Natural killer cell (primary cell): Measurements from ENCODE around the gene SLC7A7. TPM values are rescaled to one million over a fixed set of nuclear protein-coding genes. Genes with fewer than 3 reads are reported as not detected.
A peak's percentile ranks its signal among the peaks of the same experiment; 100 is the strongest.
"Not testable (repeated sequence)": the region's sequence is repeated elsewhere in the genome, so short reads cannot be mapped to it uniquely, and the experiment has no call there.

ENCODE experiments used
- ATAC-seq, 3 donors: fragments of 150-1000 bp in 2 of 3; fragments of 200-7000 bp in 1 of 3; cut with Tn5 transposase; 1 replicate in 1 of 3; 2 replicates in 2 of 3; pipeline ENCODE4 v1.10.0; 2021; ENCODE audit warnings: mild to moderate bottlenecking in 2 of 3, moderate library complexity in 2 of 3
- DNase-seq, 2 donors: peaks; one replicate each; pipeline versions ENCODE4 v3.0.0 to v3.0.0-alpha.2; 2013 to 2021; ENCODE audit warnings: mixed read lengths in 1 of 2
- H3K27ac ChIP-seq: one replicate; pipeline ENCODE4 v1.5.1; 2013; ENCODE audit warnings: mild to moderate bottlenecking, low read length
- H3K27me3 ChIP-seq: one replicate; pipeline ENCODE4 v1.6.1; 2013; ENCODE audit warnings: low read length; ENCODE audit not compliant: control insufficient read depth, insufficient read depth
- H3K36me3 ChIP-seq: one replicate; pipeline ENCODE4 v1.6.1; 2013; ENCODE audit warnings: low read length; ENCODE audit not compliant: control insufficient read depth, insufficient read depth
- H3K4me1 ChIP-seq: one replicate; pipeline ENCODE4 v1.6.1; 2013; ENCODE audit warnings: low read length; ENCODE audit not compliant: control insufficient read depth, insufficient read depth
- H3K4me3 ChIP-seq: one replicate; pipeline ENCODE4 v1.5.1; 2013; ENCODE audit warnings: low read length
- H3K9me3 ChIP-seq: one replicate; pipeline ENCODE4 v1.6.1; 2013; ENCODE audit warnings: low read length; ENCODE audit not compliant: control insufficient read depth, insufficient read depth
- H3K27ac Mint-ChIP-seq, 2 donors: one replicate each; pipeline ENCODE4 v1.8.0; 2022; ENCODE audit warnings: mild to moderate bottlenecking in 2 of 2, mixed read lengths in 2 of 2, moderate library complexity in 1 of 2
- H3K27me3 Mint-ChIP-seq, 2 donors: one replicate each; pipeline ENCODE4 v1.8.0; 2022; ENCODE audit warnings: low read depth in 2 of 2, mixed read lengths in 2 of 2
- H3K36me3 Mint-ChIP-seq: one replicate; pipeline ENCODE4 v1.8.0; 2022; ENCODE audit warnings: mixed read lengths
- H3K4me1 Mint-ChIP-seq, 2 donors: one replicate each; pipeline ENCODE4 v1.8.0; 2022; ENCODE audit warnings: mixed read lengths in 2 of 2
- H3K4me3 Mint-ChIP-seq: one replicate; pipeline ENCODE4 v1.8.0; 2022; ENCODE audit warnings: mild to moderate bottlenecking, moderate library complexity, mixed read lengths
- H3K9me3 Mint-ChIP-seq, 2 donors: one replicate each; pipeline ENCODE4 v1.8.0; 2022; ENCODE audit warnings: mixed read lengths in 2 of 2
- CTCF ChIP-seq: fragments of 200-600 bp; IDR thresholded peaks from one replicate; pipeline ENCODE4 v1.8.0; 2022; ENCODE audit warnings: antibody characterized with exemption
- WGBS: methylation state at CpG from one replicate; pipeline ENCODE4 v1.1.7; 2013; ENCODE audit warnings: missing lambda C conversion rate; ENCODE audit not compliant: insufficient coverage; 5-methylcytosine and 5-hydroxymethylcytosine counted together
- intact Hi-C: fragments of 100-400 bp; cut with micrococcal nuclease; formaldehyde crosslinking; loops from one replicate; pipeline ENCODE4 v1.14.2; 2022
- total RNA-seq, 4 donors: library from RNA; stranded (reverse); fragments of 120-200 nt in 1 of 4; gene quantifications; one replicate each; pipeline versions ENCODE4 v1.2.3 to v1.2.4, GENCODE V29; 2013 to 2022

The SLC7A7 gene
- total RNA-seq, 3 donors from 2014 or later (not counting 1 experiment from before 2014, with no cell fraction given): 4.3 to 16.8 (median 9.6) TPM

GRCh38 chr14:22852599-22852939 is 37.3 kb upstream of the SLC7A7 start:
- peaks cover 0 to 7% of the 10 kb centered on the region in 2 donors for H3K4me1 Mint-ChIP-seq
- no CpG with 5 or more reads among the region's 2 CpGs for WGBS
- H3K27me3 ChIP-seq: peaks cover 28% of the 10 kb centered on the region
- H3K27me3 Mint-ChIP-seq: peaks cover 24 to 28% of the 10 kb centered on the region in 2 donors
- no peaks in the 10 kb centered on the region for H3K9me3 Mint-ChIP-seq
- H3K27ac Mint-ChIP-seq: peak overlapping the region in 1 of 2 donors; percentile 78
- DNase-seq (no peak), ATAC-seq (no peak)
- H3K4me3 Mint-ChIP-seq: no peak overlapping the region
- H3K27ac ChIP-seq: no peak overlapping the region
- TF ChIP-seq CTCF: no peak
- no peaks in the 10 kb centered on the region for H3K36me3 Mint-ChIP-seq
- H3K9me3 ChIP-seq: no peaks in the 10 kb centered on the region
- peaks cover 22% of the 10 kb centered on the region for H3K4me1 ChIP-seq
- no peaks in the 10 kb centered on the region for H3K36me3 ChIP-seq
- no peak overlapping the region for H3K4me3 ChIP-seq
- intact Hi-C loops: loop anchor here (10.0 kb wide), 2 partner anchors 378 to 538 kb away; no protein-coding TSS in a partner anchor

- H3K4me1 ChIP-seq: peaks cover 22% of the 10 kb centered on the region
- no CpG with 5 or more reads among the region's 12 CpGs for WGBS
- H3K4me3 Mint-ChIP-seq, H3K27ac Mint-ChIP-seq, H3K4me1 Mint-ChIP-seq, H3K9me3 Mint-ChIP-seq, ATAC-seq, H3K36me3 Mint-ChIP-seq, DNase-seq, H3K27ac ChIP-seq, H3K9me3 ChIP-seq, H3K36me3 ChIP-seq, H3K4me3 ChIP-seq: not testable (repeated sequence)
- H3K27me3 ChIP-seq: peaks cover 27% of the 10 kb centered on the region
- intact Hi-C loops: loop anchor here (10.0 kb wide), 2 partner anchors 377 to 537 kb away; no protein-coding TSS in a partner anchor
- H3K27me3 Mint-ChIP-seq: peaks cover 24 to 26% of the 10 kb centered on the region in 2 donors
Observed at GRCh38 chr14:22852178-22852577, 36.9 kb upstream of the SLC7A7 start.

- DNase-seq (no peak), ATAC-seq (no peak)
- Histone ChIP-seq H3K27ac (no peak overlapping the region), H3K36me3 (no peaks in the 10 kb centered on the region), H3K4me3 (no peak overlapping the region), H3K9me3 (no peaks in the 10 kb centered on the region), H3K27me3 (peaks cover 19% of the 10 kb centered on the region), H3K4me1 (peaks cover 22% of the 10 kb centered on the region)
- Mint-ChIP-seq H3K4me3 (no peak overlapping the region), H3K36me3 (no peaks in the 10 kb centered on the region), H3K27ac (no peak overlapping the region), H3K27me3 (peaks cover 20 to 30% of the 10 kb centered on the region in 2 donors), H3K9me3 (no peaks in the 10 kb centered on the region), H3K4me1 (peaks cover 0 to 11% of the 10 kb centered on the region in 2 donors)
- intact Hi-C loops: loop anchor here (10.0 kb wide), 2 partner anchors 376 to 536 kb away; no protein-coding TSS in a partner anchor
- no peak for TF ChIP-seq CTCF
- 58% methylated on average over 9 of the region's 9 CpGs for WGBS
Observed at GRCh38 chr14:22850944-22851764, 35.9 kb upstream of the SLC7A7 start.

- H3K27ac Mint-ChIP-seq: no peak overlapping the region
- WGBS: 90% methylated on average over 18 of the region's 19 CpGs
- peaks cover 0 to 11% of the 10 kb centered on the region in 2 donors for H3K4me1 Mint-ChIP-seq
- DNase-seq (no peak), ATAC-seq (no peak)
- no peak overlapping the region for H3K4me3 Mint-ChIP-seq
- Histone ChIP-seq H3K4me1 (peaks cover 22% of the 10 kb centered on the region), H3K27ac (no peak overlapping the region), H3K27me3 (peaks cover 7% of the 10 kb centered on the region), H3K9me3 (no peaks in the 10 kb centered on the region), H3K4me3 (no peak overlapping the region), H3K36me3 (no peaks in the 10 kb centered on the region)
- H3K9me3 Mint-ChIP-seq: no peaks in the 10 kb centered on the region
- no peak for TF ChIP-seq CTCF
- no peaks in the 10 kb centered on the region for H3K36me3 Mint-ChIP-seq
- intact Hi-C loops: no loop called here
- H3K27me3 Mint-ChIP-seq: peaks cover 11 to 28% of the 10 kb centered on the region in 2 donors
Observed at GRCh38 chr14:22849212-22849819, 34.1 kb upstream of the SLC7A7 start.
